Measurements from ENCODE around the gene CCDC85B. TPM values are rescaled to one million over a fixed set of nuclear protein-coding genes. Genes with fewer than 3 reads are reported as not detected.

The CCDC85B gene
- total RNA-seq, 2 donors from 2014 or later, result 27.4 to 28.0 TPM

GRCh38 chr11:65906602-65907001 is 16.1 kb downstream of the CCDC85B start:
- Mint-ChIP-seq H3K36me3 (ENCODE audit: low read depth) (no peaks in the 10 kb centered on the region), H3K4me1 (peaks cover 5% of the 10 kb centered on the region), H3K4me3 (no peak overlapping the region), H3K27ac (no peak overlapping the region), H3K27me3 (peaks cover 14% of the 10 kb centered on the region)
- DNase-seq, result no peak
- no peaks in the 10 kb centered on the region for H3K9me3 ChIP-seq (ENCODE audit: control insufficient read depth, low read length, poor library complexity, severe bottlenecking)
- no peak for ATAC-seq

- no peak overlapping the region for H3K4me3 Mint-ChIP-seq
- no peak overlapping the region for H3K27ac Mint-ChIP-seq
- H3K9me3 ChIP-seq (ENCODE audit: control insufficient read depth, low read length, poor library complexity, severe bottlenecking), result no peaks in the 10 kb centered on the region
- peaks cover 16% of the 10 kb centered on the region for H3K27me3 Mint-ChIP-seq
- H3K36me3 Mint-ChIP-seq (ENCODE audit: low read depth), result no peaks in the 10 kb centered on the region
- ATAC-seq, result no peak
- DNase-seq, result no peak
- peaks cover 5% of the 10 kb centered on the region for H3K4me1 Mint-ChIP-seq
Measured at GRCh38 chr11:65907878-65908277, 17.4 kb downstream of the CCDC85B start.

GRCh38 chr11:65911682-65912568 is 21.5 kb downstream of the CCDC85B start:
- no peak for ATAC-seq
- H3K27me3 Mint-ChIP-seq, result peaks cover 12% of the 10 kb centered on the region
- no peak overlapping the region for H3K4me3 Mint-ChIP-seq
- no peak for DNase-seq
- no peak overlapping the region for H3K27ac Mint-ChIP-seq
- H3K9me3 ChIP-seq (ENCODE audit: control insufficient read depth, low read length, poor library complexity, severe bottlenecking), result no peaks in the 10 kb centered on the region
- no peaks in the 10 kb centered on the region for H3K36me3 Mint-ChIP-seq (ENCODE audit: low read depth)
- peaks cover 19% of the 10 kb centered on the region for H3K4me1 Mint-ChIP-seq

GRCh38 chr11:65912845-65913244 is 22.4 kb downstream of the CCDC85B start:
- peaks cover 12% of the 10 kb centered on the region for H3K27me3 Mint-ChIP-seq
- no peaks in the 10 kb centered on the region for H3K36me3 Mint-ChIP-seq (ENCODE audit: low read depth)
- ATAC-seq (no peak), DNase-seq (no peak)
- H3K4me1 Mint-ChIP-seq, result peaks cover 23% of the 10 kb centered on the region
- no peak overlapping the region for H3K27ac Mint-ChIP-seq
- no peaks in the 10 kb centered on the region for H3K9me3 ChIP-seq (ENCODE audit: control insufficient read depth, low read length, poor library complexity, severe bottlenecking)
- H3K4me3 Mint-ChIP-seq, result no peak overlapping the region

GRCh38 chr11:65915101-65915820 is 24.8 kb downstream of the CCDC85B start:
- H3K27ac Mint-ChIP-seq, result no peak overlapping the region
- H3K36me3 Mint-ChIP-seq (ENCODE audit: low read depth), result no peaks in the 10 kb centered on the region
- no peaks in the 10 kb centered on the region for H3K9me3 ChIP-seq (ENCODE audit: control insufficient read depth, low read length, poor library complexity, severe bottlenecking)
- no peak for ATAC-seq
- peak overlapping the region; percentile 50 for H3K4me3 Mint-ChIP-seq
- H3K27me3 Mint-ChIP-seq, result peaks cover 5% of the 10 kb centered on the region
- DNase-seq, result no peak
- peaks cover 22% of the 10 kb centered on the region for H3K4me1 Mint-ChIP-seq

- ATAC-seq (no peak), DNase-seq (no peak)
- no peaks in the 10 kb centered on the region for H3K36me3 Mint-ChIP-seq (ENCODE audit: low read depth)
- no peak overlapping the region for H3K27ac Mint-ChIP-seq
- peaks cover 5% of the 10 kb centered on the region for H3K27me3 Mint-ChIP-seq
- peaks cover 24% of the 10 kb centered on the region for H3K4me1 Mint-ChIP-seq
- H3K9me3 ChIP-seq (ENCODE audit: control insufficient read depth, low read length, poor library complexity, severe bottlenecking), result no peaks in the 10 kb centered on the region
- H3K4me3 Mint-ChIP-seq, result peak overlapping the region; percentile 94
Measured at GRCh38 chr11:65915821-65916251, 25.4 kb downstream of the CCDC85B start.

GRCh38 chr11:65916391-65916790 is 25.9 kb downstream of the CCDC85B start:
- H3K9me3 ChIP-seq (ENCODE audit: control insufficient read depth, low read length, poor library complexity, severe bottlenecking), result no peaks in the 10 kb centered on the region
- ATAC-seq (no peak), DNase-seq (no peak)
- H3K4me3 Mint-ChIP-seq, result peak overlapping the region; percentile 94
- H3K4me1 Mint-ChIP-seq, result peaks cover 24% of the 10 kb centered on the region
- no peaks in the 10 kb centered on the region for H3K36me3 Mint-ChIP-seq (ENCODE audit: low read depth)
- H3K27me3 Mint-ChIP-seq, result peaks cover 4% of the 10 kb centered on the region
- peak overlapping the region; percentile 68 for H3K27ac Mint-ChIP-seq

- H3K36me3 Mint-ChIP-seq (ENCODE audit: low read depth), result no peaks in the 10 kb centered on the region
- H3K27me3 Mint-ChIP-seq, result no peaks in the 10 kb centered on the region
- peak overlapping the region; percentile 68 for H3K27ac Mint-ChIP-seq
- ATAC-seq (no peak), DNase-seq (no peak)
- no peaks in the 10 kb centered on the region for H3K9me3 ChIP-seq (ENCODE audit: control insufficient read depth, low read length, poor library complexity, severe bottlenecking)
- peaks cover 25% of the 10 kb centered on the region for H3K4me1 Mint-ChIP-seq
- peak overlapping the region; percentile 94 for H3K4me3 Mint-ChIP-seq
Measured at GRCh38 chr11:65917077-65917433, 26.6 kb downstream of the CCDC85B start.

GRCh38 chr11:65917434-65918210 is 27.1 kb downstream of the CCDC85B start:
- DNase-seq, result no peak
- peak overlapping the region; percentile 86 for H3K27ac Mint-ChIP-seq
- peak overlapping the region; percentile 94 for H3K4me3 Mint-ChIP-seq
- ATAC-seq, result no peak
- H3K27me3 Mint-ChIP-seq, result no peaks in the 10 kb centered on the region
- H3K9me3 ChIP-seq (ENCODE audit: control insufficient read depth, low read length, poor library complexity, severe bottlenecking), result no peaks in the 10 kb centered on the region
- peaks cover 29% of the 10 kb centered on the region for H3K4me1 Mint-ChIP-seq
- H3K36me3 Mint-ChIP-seq (ENCODE audit: low read depth), result no peaks in the 10 kb centered on the region

- no peaks in the 10 kb centered on the region for H3K27me3 Mint-ChIP-seq
- DNase-seq (peak in 1 of 3 donors; percentile 28), ATAC-seq (peak; percentile 79)
- H3K4me1 Mint-ChIP-seq, result peaks cover 29% of the 10 kb centered on the region
- H3K4me3 Mint-ChIP-seq, result peak within 1 kb of the TSS; percentile 94
- no peaks in the 10 kb centered on the region for H3K9me3 ChIP-seq (ENCODE audit: control insufficient read depth, low read length, poor library complexity, severe bottlenecking)
- H3K27ac Mint-ChIP-seq, result peak within 1 kb of the TSS; percentile 86
- no peaks in the 10 kb centered on the region for H3K36me3 Mint-ChIP-seq (ENCODE audit: low read depth)
Measured at GRCh38 chr11:65918211-65919140, 28.0 kb downstream of the CCDC85B start, which contains the start of gene C11orf68. TSS of gene C11orf68 (minus strand) at chr11:65919062. CDS start at chr11:65919031, 31 bp downstream.

- Mint-ChIP-seq H3K4me1 (peaks cover 29% of the 10 kb centered on the region), H3K27me3 (no peaks in the 10 kb centered on the region), H3K36me3 (ENCODE audit: low read depth) (no peaks in the 10 kb centered on the region), H3K4me3 (peak within 1 kb of the TSS; percentile 94), H3K27ac (peak within 1 kb of the TSS; percentile 86)
- DNase-seq (peak; percentile 97 to 100 (median 100)), ATAC-seq (peak; percentile 91)
- no peaks in the 10 kb centered on the region for H3K9me3 ChIP-seq (ENCODE audit: control insufficient read depth, low read length, poor library complexity, severe bottlenecking)
Measured at GRCh38 chr11:65919141-65919572, 28.7 kb downstream of the CCDC85B start, which contains the start of gene DRAP1. TSS of gene DRAP1 (plus strand) at chr11:65919426. CDS start at chr11:65919502, 76 bp downstream.
